ENCODE measurements around the gene RASGRP2.

Gene RASGRP2

DNA sequence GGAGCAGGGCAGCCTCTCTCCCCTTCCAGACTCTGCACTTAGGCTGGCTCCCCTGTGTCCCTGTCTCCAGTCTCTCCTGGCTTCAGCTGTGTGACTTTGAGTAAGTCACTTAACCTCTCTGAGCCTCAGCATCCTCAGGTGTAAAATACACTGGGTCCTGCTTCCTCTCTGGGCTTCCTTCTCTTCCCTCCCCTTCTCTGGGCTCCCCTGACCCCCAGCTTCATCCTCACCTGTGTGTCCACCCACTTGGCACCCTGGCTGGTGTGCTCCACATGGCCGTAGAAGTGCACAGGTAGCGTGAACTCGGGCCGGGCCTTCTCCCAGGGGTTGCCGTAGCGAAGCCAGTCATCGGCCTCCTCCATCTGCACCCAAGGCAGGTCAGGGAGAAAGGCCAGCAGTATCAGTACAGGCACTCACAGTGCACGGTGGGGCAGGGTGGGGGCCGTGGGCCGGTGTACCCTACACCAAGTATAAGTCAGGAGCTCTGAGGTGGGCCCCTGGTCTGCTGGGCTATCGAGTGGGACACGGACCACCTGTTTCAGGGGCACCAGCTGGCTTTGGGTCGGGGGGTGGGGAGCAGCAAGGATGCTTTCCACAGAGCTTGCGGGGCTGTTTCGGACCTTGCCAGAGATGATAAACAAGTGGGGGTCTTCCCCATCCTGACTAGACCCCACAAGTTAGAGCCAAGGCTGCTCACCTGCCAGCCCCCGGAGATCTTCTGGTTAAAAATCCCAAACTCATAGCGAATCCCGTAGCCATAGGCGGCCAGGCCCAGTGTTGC lies 13.8 kb upstream of the RASGRP2 start:
- no peak for DNase-seq (ENCODE audit: low read depth in 2 of 2)

DNA sequence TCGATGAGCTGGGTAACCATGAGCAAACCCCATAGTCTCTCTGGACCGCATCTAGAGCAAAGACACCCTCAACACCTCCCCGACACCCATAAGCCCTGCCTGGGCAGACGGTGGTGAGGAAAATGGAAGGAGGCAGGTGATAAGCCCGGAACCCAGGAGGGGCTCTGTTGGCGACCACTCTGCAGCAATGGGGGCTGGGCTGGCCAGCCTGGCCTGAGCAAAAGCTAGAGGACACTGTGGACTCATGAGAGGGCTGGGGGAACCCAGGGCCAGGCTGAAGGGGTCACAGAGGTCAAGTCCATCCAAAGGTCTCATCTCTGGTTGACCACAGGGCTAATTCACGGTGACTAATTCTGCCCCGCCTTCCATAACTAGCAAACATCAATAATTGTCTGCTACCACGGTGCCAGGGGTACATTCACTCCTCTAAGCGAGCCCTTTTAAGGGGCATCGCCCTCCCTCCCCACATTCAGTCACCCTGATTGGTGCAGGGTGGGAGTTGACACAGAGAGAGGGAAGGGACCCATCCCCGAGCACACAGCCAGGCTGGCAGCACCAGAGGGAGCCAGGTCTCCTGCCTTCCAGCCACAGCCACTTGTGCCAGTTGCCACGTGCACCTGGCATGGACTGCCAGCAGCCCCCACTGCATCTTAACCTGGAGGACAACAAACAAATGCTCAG lies 11.9 kb upstream of the RASGRP2 start:
- DNase-seq (ENCODE audit: low read depth in 2 of 2) = no peak

DNA sequence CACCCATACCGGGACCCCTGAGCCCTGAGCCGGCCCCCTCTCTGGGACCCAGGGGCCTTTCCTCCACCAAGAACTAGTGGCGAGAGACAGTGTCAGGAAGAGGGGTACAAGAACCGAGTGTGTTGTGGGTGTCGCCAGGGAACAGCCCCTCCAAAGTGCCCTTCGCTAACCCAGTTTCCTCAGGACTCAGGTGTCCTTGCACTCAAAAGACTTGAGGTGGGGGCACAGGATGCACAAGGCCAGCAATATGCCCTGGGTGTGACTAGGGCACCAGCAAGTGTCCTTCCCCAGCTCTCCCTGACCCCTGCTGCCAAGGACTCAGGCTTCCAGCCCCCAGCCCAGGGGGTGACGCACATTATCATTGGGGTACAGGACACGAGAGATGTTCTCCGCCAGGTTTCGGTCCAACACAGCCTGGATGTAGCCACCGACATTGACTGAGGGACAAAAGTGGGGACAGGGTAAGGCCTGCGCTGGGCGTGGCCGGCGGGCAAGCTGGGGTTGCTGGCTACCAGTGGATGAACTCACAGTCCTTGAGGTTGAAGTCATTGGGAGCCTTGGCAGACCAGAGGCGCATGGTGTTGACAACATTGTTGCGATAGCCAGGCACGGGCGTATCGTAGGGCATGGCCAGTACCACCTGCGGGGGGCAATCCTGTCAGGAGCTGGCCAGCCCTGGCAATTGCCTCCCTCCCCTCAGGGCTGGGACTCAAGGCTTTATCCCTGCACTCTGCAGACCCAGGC lies 11.1 kb upstream of the RASGRP2 start:
- no peak for DNase-seq (ENCODE audit: low read depth in 2 of 2)

GRCh38 chr11:64754124-64754918 lies 10.4 kb upstream of the RASGRP2 start:
- DNase-seq (ENCODE audit: low read depth in 2 of 2) = no peak

DNA sequence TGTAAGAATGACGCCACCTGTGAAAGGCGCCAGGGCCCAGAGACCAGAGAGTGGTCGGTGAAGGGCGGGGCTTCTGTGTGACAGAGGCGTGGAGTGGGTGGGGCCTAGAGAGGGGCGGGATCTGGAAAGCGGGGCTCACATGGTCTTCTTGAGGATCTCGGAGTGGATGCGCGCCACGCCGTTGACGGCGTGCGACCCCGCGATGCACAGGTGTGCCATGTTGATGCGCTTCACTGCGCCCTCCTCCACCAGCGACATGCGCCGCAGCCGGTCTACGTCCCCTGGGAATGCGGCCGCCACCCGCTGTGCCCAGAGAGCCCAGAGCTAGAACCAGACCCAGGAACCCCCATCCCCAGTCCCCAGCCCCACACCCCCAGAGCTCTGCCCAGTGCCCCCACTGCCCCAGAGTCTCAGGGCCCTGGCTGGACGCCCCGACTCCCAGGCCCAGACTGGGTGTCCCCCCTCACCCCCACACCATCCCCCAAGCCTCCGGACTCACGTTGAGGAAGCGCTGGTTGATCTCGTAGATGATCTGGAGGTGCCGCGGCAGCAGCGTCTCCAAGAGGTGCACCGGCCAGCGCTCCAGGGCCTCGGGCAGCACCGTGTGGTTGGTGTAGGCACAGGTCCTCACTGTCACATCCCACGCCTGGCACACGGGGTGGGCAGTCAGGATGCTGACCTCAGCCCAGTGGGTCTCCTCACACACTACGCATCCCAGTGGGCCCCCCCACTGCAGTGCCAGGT lies 9.6 kb upstream of the RASGRP2 start:
- DNase-seq (ENCODE audit: low read depth in 2 of 2) = no peak

DNA sequence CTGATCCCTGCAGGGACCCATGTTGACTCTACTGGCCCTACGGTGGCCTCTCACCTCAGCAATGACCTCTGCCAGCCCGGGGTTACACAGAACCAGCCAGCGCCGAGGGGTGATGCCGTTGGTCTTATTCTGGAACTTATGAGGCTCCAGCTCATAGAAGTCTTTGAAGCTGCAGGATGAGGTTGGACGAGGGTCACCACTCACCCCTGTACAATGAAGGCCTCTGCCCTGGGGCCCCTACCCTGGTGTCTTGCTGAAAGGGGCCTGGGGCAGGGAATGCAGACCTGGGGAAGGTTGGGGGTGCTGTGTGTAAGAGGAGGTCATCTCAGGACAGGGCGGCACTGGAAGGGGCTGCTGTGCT lies 9.1 kb upstream of the RASGRP2 start:
- DNase-seq (ENCODE audit: low read depth in 2 of 2) = no peak

DNA sequence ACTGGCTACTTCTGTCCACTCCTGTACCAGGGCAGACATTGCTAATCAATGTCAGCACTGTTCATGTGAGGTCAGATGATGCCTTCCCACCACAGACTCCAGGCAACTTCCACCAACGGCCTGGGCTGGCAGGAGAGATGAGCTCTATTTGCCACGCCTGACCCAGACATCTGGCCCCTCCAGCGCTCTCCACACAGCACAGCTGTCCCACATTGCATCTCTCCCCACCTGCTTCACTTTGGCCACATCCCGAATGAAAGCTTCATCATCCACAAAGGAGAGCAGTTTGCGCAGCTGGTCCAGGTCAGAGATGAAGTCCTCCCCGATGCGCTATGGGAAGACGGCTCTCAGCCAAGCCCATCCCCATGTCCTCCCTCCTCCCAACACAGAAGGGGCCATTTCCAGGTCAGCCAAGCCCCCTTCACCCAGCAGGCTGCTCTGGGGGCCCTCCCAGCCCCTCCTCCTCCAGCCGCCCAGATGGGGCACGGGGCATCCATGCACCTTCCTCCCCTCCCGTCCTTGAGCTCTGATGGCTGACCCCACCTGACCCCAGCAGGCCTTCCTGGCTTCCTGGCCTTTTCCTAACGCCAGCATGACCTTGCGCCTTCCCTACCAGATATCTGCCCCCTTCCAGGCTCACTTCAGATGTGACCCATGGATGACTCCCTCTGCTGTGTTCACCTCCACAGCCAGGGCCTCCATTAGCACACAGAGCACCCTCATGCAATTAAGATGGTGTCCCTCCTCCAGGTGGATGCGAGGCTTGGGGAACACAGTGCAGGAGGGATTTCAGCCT lies 8.4 kb upstream of the RASGRP2 start:
- no peak for DNase-seq (ENCODE audit: low read depth in 2 of 2)

- no peak for DNase-seq (ENCODE audit: low read depth in 2 of 2)
These were observed 7.6 kb upstream of the RASGRP2 start for GRCh38 chr11:64751580-64751979.

DNA sequence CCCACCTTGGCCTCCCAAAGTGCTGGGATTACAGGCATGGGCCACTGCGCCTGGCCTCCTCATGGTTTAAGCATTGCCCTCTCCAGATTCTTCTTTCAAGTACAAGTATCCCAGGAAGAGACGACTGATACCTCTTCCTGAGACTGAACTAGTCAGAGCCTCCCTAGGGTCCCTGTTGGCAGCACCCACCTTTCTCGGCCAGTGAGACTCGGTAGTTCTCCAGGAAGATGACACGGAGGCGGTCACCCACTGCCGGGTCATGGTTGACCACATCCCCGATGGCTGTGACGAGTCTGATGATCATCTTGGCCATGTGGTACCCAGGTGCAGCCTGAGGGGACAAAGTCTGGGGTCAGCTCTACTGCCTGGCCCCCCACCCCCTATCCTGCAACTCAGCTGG lies 7.2 kb upstream of the RASGRP2 start:
- no peak for DNase-seq (ENCODE audit: low read depth in 2 of 2)

DNA sequence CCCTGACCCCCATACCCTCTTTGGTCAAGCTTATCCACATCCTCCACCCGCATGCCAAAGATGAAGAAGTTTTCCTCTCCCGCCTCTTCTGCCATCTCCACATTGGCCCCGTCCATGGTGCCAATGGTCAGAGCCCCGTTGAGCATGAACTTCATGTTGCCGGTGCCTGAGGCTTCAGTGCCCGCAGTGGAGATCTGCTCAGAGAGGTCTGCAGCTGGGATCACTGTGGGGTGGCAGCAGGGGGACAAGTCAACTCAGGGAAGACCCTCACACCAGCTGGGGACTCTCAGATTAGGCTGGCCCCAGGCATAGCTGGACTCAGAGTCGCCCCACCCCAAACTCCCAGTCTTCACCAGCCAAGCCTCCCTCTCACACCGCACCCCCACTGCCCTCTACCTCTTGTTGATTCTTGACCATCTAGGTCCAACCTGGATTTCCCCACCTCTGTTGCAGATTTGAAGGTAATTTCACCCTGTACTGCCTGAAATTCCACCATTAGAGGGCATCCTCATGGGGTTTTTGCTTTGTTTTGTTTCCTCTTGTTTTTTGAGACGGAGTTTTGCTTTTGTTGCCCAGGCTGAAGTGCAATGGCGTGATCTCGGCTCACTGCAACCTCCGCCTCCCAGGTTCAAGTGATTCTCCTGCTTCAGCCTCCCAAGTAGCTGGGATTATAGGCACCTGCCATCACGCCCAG lies 6.6 kb upstream of the RASGRP2 start:
- DNase-seq (ENCODE audit: low read depth in 2 of 2) = no peak

- no peak for DNase-seq (ENCODE audit: low read depth in 2 of 2)
These were observed 4.2 kb upstream of the RASGRP2 start for GRCh38 chr11:64747961-64748665.

DNA sequence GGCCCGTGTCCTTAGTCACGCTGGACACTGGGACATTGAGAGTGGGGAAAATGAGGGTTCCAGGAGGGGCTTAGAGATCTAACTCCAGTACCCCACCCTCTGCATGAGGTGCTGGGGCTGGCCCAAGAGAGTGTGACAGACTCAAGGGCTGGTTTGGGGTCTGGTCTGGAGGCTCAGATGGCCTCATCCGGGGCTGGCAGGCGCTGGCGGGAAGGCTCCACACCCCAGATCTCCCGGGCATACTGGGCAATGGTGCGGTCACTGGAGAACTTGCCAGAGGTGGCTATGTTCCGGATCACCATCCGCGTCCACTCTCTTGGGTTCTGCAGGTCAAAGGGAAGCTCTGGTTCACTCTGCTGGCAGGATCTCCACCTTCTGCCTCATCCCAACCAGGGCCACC lies 2.5 kb upstream of the RASGRP2 start:
- DNase-seq (ENCODE audit: low read depth in 2 of 2) = no peak

DNA sequence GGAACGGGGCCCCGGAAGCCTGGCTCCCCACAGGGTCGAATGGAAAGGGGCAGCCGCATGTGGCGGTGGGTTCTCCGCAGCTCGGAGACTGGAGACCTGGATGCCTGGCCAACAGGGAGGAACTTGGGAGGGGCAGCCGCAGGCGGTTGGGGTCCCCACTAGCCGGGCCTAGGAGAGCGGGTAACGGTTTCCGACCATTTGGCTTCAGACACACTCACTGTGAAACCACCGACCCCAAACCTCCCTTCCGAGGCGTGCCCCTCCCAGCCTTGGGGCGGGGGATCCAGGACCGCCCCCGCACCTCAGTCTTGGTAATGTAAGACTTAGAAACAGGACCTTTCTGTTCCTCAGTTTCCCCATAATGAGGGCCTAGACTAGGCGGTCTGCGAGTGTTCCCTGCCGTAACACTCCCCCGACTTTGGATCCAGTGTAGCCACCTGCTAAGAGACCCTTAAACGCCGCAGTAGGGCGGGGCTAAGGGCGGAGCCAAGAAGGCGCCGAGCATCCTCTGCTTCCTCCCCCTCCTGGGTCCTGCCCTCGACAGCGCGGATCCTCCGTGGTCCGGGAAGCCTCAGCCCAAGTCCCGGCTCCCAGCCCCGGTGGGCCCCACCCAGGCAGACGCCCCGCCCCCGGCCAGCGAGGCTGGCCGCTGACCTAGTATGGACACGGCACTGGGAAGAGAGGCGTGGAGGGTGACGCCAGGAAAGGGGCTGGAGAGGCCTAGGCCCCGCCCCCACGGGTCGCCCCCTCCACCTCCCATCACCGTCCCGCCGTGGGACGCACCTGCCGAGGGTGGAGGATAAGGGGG lies 1.8 kb upstream of the RASGRP2 start:
- no peak for DNase-seq (ENCODE audit: low read depth in 2 of 2)

DNA sequence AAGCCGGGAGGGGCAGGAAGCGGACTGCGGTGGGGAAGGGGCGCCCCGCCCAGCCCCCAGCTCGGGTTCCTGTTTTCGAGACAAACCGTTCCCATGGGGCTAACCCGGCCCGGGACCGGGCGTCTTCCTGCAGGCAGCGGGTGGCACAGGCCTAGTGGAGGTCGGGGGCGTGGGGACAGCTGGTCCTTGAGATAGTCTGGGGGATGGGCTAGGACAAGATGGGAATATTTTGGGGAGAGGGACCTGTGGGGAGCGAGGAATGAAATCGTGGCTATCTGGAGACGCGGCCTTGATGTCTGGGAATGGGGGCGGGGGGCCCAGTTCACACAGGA lies 1.2 kb upstream of the RASGRP2 start:
- no peak for DNase-seq (ENCODE audit: low read depth in 2 of 2)

GRCh38 chr11:64744544-64745188 lies 724 bp upstream of the RASGRP2 start:
- no peak for DNase-seq (ENCODE audit: low read depth in 2 of 2)

GRCh38 chr11:64742889-64743590 lies 902 bp downstream of the RASGRP2 start:
- peak; percentile 67 to 75 for DNase-seq (ENCODE audit: low read depth in 2 of 2)

Data from stimulated activated CD4-positive, alpha-beta T cell treated with anti-CD3 and anti-CD28 coated beads, Interleukin-4, amount 100 ng/mL, for 48 hours (primary cell).